Natural killer cell (primary cell): ENCODE measurements around the gene PROCA1. TPM values are rescaled to one million over a fixed set of nuclear protein-coding genes. Genes with fewer than 3 reads are reported as not detected.

Source experiments
- ATAC-seq, 3 donors: fragments of 150-1000 bp in 2 of 3; fragments of 200-7000 bp in 1 of 3; cut with Tn5 transposase; 1 replicate in 1 of 3; 2 replicates in 2 of 3; pipeline ENCODE4 v1.10.0; 2021; ENCODE audit warnings: mild to moderate bottlenecking in 2 of 3, moderate library complexity in 2 of 3
- DNase-seq, 2 donors: peaks; one replicate each; pipeline versions ENCODE4 v3.0.0 to v3.0.0-alpha.2; 2013 to 2021; ENCODE audit warnings: mixed read lengths in 1 of 2
- H3K27ac ChIP-seq: one replicate; pipeline ENCODE4 v1.5.1; 2013; ENCODE audit warnings: mild to moderate bottlenecking, low read length
- H3K27me3 ChIP-seq: one replicate; pipeline ENCODE4 v1.6.1; 2013; ENCODE audit warnings: low read length; ENCODE audit not compliant: control insufficient read depth, insufficient read depth
- H3K36me3 ChIP-seq: one replicate; pipeline ENCODE4 v1.6.1; 2013; ENCODE audit warnings: low read length; ENCODE audit not compliant: control insufficient read depth, insufficient read depth
- H3K4me1 ChIP-seq: one replicate; pipeline ENCODE4 v1.6.1; 2013; ENCODE audit warnings: low read length; ENCODE audit not compliant: control insufficient read depth, insufficient read depth
- H3K4me3 ChIP-seq: one replicate; pipeline ENCODE4 v1.5.1; 2013; ENCODE audit warnings: low read length
- H3K9me3 ChIP-seq: one replicate; pipeline ENCODE4 v1.6.1; 2013; ENCODE audit warnings: low read length; ENCODE audit not compliant: control insufficient read depth, insufficient read depth
- H3K27ac Mint-ChIP-seq, 2 donors: one replicate each; pipeline ENCODE4 v1.8.0; 2022; ENCODE audit warnings: mild to moderate bottlenecking in 2 of 2, mixed read lengths in 2 of 2, moderate library complexity in 1 of 2
- H3K27me3 Mint-ChIP-seq, 2 donors: one replicate each; pipeline ENCODE4 v1.8.0; 2022; ENCODE audit warnings: low read depth in 2 of 2, mixed read lengths in 2 of 2
- H3K36me3 Mint-ChIP-seq: one replicate; pipeline ENCODE4 v1.8.0; 2022; ENCODE audit warnings: mixed read lengths
- H3K4me1 Mint-ChIP-seq, 2 donors: one replicate each; pipeline ENCODE4 v1.8.0; 2022; ENCODE audit warnings: mixed read lengths in 2 of 2
- H3K4me3 Mint-ChIP-seq: one replicate; pipeline ENCODE4 v1.8.0; 2022; ENCODE audit warnings: mild to moderate bottlenecking, moderate library complexity, mixed read lengths
- H3K9me3 Mint-ChIP-seq, 2 donors: one replicate each; pipeline ENCODE4 v1.8.0; 2022; ENCODE audit warnings: mixed read lengths in 2 of 2
- CTCF ChIP-seq: fragments of 200-600 bp; IDR thresholded peaks from one replicate; pipeline ENCODE4 v1.8.0; 2022; ENCODE audit warnings: antibody characterized with exemption
- WGBS: methylation state at CpG from one replicate; pipeline ENCODE4 v1.1.7; 2013; ENCODE audit warnings: missing lambda C conversion rate; ENCODE audit not compliant: insufficient coverage; 5-methylcytosine and 5-hydroxymethylcytosine counted together
- intact Hi-C: fragments of 100-400 bp; cut with micrococcal nuclease; formaldehyde crosslinking; loops from one replicate; pipeline ENCODE4 v1.14.2; 2022
- total RNA-seq, 4 donors: library from RNA; stranded (reverse); fragments of 120-200 nt in 1 of 4; gene quantifications; one replicate each; pipeline versions ENCODE4 v1.2.3 to v1.2.4, GENCODE V29; 2013 to 2022

PROCA1 gene
- total RNA-seq, 3 donors from 2014 or later (not counting 1 experiment from before 2014, with no cell fraction given), result 2.3 to 5.8 (median 3.6) TPM

DNA sequence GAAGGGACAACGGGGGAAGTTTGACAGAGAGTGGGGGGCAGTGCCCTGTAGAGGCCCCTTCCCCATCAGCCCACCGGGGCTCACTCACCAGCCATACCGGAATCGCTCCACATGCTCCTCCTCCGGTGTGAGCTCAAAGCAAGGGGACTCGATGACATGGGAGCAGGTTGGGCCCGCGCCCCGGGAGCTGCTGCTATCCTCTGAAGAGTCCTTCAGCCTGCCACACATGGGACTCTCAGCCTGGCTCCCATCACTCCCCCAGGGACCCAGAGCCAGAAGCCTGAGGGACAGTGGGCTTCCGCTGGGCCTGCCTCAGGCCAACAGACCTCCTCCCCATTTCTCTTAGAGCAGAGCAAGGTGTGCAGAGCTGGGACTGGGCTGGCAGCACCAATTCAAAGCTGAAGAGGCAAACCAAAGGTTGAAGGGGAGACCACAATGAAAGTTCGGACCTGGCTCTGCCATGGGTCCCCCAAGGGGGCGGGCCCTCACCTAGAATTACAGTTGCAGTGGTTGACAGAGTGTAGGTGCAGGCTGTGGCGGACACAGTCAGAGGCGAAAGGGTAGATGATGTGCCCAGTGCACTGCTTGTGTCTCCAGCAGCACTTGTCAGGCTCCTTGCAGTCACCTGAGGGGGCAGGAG lies 7.3 kb downstream of the PROCA1 start:
- no peak overlapping the region for H3K27ac ChIP-seq
- H3K4me3 Mint-ChIP-seq, result no peak overlapping the region
- H3K4me3 ChIP-seq, result no peak overlapping the region
- intact Hi-C loops, result no loop called here
- no peaks in the 10 kb centered on the region for H3K4me1 ChIP-seq
- no peaks in the 10 kb centered on the region for H3K9me3 ChIP-seq
- H3K27ac Mint-ChIP-seq, result peak overlapping the region in 1 of 2 donors; percentile 80
- ATAC-seq (no peak), DNase-seq (no peak)
- peaks cover 0 to 13% of the 10 kb centered on the region in 2 donors for H3K4me1 Mint-ChIP-seq
- peaks cover 36% of the 10 kb centered on the region for H3K36me3 ChIP-seq
- TF ChIP-seq CTCF, result no peak
- WGBS, result 97% methylated on average over 14 of the region's 14 CpGs
- H3K27me3 Mint-ChIP-seq, result no peaks in the 10 kb centered on the region
- H3K36me3 Mint-ChIP-seq, result no peaks in the 10 kb centered on the region
- H3K27me3 ChIP-seq, result no peaks in the 10 kb centered on the region
- H3K9me3 Mint-ChIP-seq, result no peaks in the 10 kb centered on the region

DNA sequence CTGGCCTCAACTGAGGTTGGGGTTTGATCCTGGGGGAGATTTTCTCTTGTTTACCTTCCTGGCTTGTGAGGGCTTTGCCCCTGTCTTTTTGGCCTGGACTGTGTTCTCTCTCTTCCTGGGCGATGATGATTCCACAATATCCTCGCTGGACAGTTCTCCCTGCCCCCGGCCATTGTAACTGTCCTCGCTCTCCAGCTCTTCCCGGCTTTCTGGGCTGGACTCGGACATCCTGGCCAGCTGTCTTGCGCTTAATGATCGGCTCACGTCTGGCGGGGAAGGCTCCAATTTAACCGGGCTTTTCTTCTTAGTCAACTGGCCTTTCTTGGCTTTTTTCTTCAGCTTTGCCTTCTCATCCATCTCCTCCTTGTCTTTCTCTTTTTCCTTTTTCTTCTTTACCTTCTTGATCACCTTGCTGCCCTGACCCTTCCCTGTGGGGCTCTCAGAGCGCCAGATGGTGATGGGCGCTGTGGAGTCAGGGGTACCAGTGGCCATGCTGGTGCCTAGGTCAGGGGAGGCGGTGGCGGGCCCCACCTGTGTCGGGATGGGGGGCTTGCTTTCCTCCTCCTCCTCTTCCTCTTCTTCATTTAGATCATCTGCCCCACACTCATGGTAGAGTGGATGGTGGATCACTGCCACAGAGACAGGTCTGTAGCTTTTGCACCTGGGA lies 8.0 kb downstream of the PROCA1 start:
- Mint-ChIP-seq H3K4me3 (no peak overlapping the region), H3K27ac (peak overlapping the region in 1 of 2 donors; percentile 80)

DNA sequence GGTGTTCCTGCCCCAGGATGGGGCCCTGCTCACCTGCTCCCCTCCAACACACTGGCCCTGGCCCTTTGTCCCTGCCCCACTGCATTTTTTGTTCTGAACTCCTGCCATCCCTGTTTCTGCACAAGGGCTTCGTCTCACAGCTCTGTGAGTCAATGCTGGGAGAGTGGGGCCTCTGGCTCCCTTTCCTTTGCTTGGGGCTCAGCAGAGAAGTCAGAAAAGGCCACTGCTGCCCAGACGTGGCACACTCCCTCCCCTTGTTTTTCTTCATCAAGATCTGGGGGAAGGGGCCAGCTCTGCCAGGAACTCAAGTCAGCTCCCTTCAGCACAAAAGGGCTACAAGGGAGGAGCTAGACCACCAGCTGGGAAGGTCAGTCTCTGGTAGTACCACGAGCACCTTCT lies 8.9 kb downstream of the PROCA1 start:
- intact Hi-C loops, result no loop called here
- Histone ChIP-seq H3K9me3 (no peaks in the 10 kb centered on the region), H3K36me3 (peaks cover 52% of the 10 kb centered on the region), H3K4me1 (no peaks in the 10 kb centered on the region), H3K4me3 (no peak overlapping the region), H3K27me3 (no peaks in the 10 kb centered on the region), H3K27ac (no peak overlapping the region)
- H3K27me3 Mint-ChIP-seq, result no peaks in the 10 kb centered on the region
- 86% methylated on average over 3 of the region's 3 CpGs for WGBS
- ATAC-seq, result no peak
- no peaks in the 10 kb centered on the region for H3K9me3 Mint-ChIP-seq
- H3K36me3 Mint-ChIP-seq, result no peaks in the 10 kb centered on the region
- DNase-seq, result no peak
- H3K4me1 Mint-ChIP-seq, result peaks cover 0 to 13% of the 10 kb centered on the region in 2 donors
- TF ChIP-seq CTCF, result no peak
- peak overlapping the region in 1 of 2 donors; percentile 35 for H3K27ac Mint-ChIP-seq
- no peak overlapping the region for H3K4me3 Mint-ChIP-seq

More for the DNA sequence above, 8.0 kb downstream of the PROCA1 start:
- 97% methylated on average over 15 of the region's 16 CpGs for WGBS
- Mint-ChIP-seq H3K9me3 (no peaks in the 10 kb centered on the region), H3K27me3 (no peaks in the 10 kb centered on the region), H3K4me1 (peaks cover 0 to 13% of the 10 kb centered on the region in 2 donors), H3K36me3 (no peaks in the 10 kb centered on the region)
- no peak overlapping the region for H3K27ac ChIP-seq
- H3K27me3 ChIP-seq, result no peaks in the 10 kb centered on the region
- intact Hi-C loops, result no loop called here
- H3K9me3 ChIP-seq, result no peaks in the 10 kb centered on the region
- peaks cover 42% of the 10 kb centered on the region for H3K36me3 ChIP-seq
- TF ChIP-seq CTCF, result no peak
- DNase-seq (no peak), ATAC-seq (no peak)
- H3K4me1 ChIP-seq, result no peaks in the 10 kb centered on the region
- H3K4me3 ChIP-seq, result no peak overlapping the region
